Hindlimb muscle (tissue), 1 donor: ENCODE data around the gene SAMD10. TPM values are rescaled to one million over a fixed set of nuclear protein-coding genes. Genes with fewer than 3 reads are reported as not detected.
"Not testable (repeated sequence)": the region's sequence is repeated elsewhere in the genome, so short reads cannot be mapped to it uniquely, and the experiment has no call there.

Source experiments
- DNase-seq: peaks from one replicate; pipeline ENCODE4 v3.0.0-alpha.2; 2013
- polyA plus RNA-seq: library from polyadenylated mRNA; unstranded; fragments of 120-200 nt; gene quantifications from one replicate; pipeline ENCODE4 v1.2.1, GENCODE V29; 2013; ENCODE audit not compliant: insufficient read length

The SAMD10 gene
- polyA plus RNA-seq, 1 donor: 4.4 TPM

GRCh38 chr20:63968928-63969760 is 10.3 kb downstream of the SAMD10 start:
- DNase-seq: no peak

GRCh38 chr20:63968136-63968927 is 11.1 kb downstream of the SAMD10 start:
- no peak for DNase-seq

GRCh38 chr20:63967330-63968135 is 11.9 kb downstream of the SAMD10 start:
- no peak for DNase-seq

- no peak for DNase-seq
These were observed 12.5 kb downstream of the SAMD10 start for GRCh38 chr20:63966944-63967322.

DNA sequence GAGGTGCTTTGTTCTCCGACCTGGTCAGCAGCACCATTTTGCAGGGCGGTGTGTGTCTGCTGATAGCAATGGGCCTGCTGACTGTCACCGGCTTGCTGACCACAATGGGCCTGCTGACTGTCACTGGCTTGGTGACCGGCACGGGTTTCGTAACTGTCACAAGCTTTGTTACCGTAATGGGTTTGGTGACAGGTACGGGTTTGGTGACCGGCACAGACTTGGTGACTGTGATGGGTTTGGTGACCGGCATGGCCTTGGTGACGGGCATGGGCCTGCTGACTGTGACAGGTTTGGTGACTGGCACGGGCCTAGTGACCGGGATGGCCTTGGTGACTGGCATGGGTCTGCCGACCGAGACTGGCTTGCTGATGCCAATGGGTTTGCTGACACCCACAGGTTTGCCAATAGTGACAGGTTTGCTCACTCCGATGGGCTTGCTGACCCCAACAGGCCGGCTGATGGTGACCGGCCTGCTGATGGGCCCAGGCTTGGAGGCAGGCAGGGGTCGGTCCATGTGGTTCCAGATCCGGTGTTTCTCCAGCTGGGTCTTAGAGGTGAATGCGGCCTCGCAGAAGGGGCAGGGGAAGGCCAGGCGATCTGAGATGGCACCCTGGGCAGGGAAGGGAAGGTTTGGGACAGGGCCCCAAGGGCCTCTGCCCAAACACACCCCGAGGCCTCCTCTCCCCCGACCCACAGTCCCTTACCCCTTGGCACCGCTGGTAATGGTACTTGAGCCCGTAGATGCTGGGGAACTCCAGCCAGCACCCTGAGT is 13.1 kb downstream of the SAMD10 start:
- no peak for DNase-seq

DNA sequence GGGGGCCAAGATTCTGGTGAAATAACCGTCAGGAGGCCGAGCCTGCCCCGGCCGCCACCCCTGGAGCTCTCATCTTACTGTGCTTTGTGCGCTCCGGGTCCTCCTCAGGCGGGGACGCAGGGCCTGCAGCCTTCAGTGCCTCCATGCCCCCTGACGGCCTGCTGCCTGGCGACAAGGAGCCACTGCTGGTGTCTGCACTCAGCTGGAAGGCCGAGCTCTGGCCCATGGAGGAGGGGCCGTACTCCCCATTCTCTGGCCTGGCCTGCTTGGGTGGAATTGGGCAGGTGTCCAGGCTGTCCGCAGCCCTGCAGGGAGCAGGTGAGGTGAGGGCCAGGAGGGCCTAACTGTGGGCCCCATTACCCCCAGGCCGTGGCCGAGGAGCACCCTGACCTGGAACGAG is 15.0 kb downstream of the SAMD10 start:
- DNase-seq: no peak

DNA sequence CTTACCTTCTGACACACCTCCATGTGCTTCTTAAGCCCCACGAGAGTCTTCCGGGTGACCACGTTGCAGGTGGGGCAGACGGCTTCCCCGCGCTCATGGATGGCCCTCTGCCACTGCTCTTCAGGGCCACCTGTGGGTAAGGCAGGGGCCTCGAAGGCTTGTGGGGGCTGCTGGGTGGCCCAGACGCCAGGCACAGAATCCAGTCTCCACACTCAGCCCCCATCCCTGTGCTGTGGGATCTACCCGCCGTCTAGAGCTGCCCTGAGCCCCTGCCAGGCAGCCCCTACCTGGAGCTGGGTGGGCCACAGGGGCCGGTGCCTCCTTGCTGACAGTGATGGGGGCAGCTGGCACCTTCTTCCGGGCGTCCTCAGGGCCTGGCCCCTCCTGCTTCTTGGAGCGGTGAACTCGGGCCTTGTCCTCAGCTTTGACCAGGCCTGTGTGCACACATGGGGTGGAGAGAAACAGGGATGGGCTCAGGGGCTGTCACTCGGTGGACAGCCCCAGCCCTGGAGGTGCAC is 15.6 kb downstream of the SAMD10 start:
- DNase-seq: no peak

DNA sequence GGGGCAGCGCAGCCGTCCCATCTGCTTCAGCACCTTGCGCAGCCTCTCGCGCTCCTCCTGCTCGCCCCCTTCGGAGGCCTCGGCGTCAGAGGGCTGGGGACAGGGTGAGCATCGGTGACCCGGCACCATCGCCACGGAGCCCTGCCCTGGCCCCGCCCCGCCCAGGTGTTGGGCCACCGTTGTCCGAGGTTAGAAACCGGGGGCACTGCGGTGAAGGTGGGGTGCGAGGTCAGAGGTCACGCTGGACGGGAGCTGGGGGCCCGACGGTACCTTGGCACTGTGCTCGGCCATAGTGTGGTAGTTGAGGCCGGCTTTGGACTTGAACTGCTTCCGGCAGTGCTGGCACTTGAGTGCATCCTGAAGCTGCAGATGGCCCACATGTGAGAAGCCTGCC is 16.1 kb downstream of the SAMD10 start:
- no peak for DNase-seq

DNA sequence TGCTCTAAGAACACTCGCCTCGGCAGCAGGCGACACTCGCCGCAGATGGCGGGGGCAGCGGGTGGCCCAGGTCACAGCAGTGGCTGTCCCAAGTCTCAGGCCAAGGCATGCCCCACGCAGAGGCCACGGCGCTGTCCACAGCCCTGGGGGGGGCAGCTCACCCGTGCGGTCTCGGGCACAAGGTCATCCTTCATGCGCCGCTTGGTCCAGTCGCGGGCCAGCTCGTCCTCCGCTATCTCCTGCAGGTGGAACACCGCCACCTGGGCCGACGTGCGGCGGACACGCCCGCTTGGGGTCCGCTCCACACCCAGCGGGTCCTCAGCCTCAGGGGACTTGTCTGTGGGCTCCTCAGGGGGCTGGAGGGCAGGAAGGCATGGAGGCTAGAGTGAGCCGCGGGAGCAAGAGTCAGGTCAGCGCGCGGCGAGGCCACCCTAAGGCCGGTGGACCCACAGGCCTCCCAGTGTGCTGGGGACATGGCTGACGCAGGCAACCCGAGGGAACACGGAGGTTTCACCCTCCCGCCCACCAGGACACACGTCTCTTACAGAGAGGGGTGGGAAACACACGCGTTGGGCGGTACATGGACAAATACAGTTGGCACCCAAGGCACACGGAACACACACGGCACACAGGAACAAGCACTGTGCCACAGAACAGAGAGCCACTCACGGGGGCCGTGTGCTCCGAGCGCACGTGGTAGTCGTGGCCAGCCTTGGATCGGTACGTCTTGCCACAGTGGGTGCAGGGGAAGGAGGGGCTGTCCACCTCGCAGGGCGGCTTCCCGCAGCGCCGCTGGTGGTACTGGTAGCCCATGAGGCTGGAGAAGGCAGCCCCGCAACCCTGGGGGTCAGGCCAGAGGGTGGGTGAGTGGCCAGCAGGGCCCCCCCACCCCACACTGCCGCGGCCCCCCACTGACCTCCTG is 16.8 kb downstream of the SAMD10 start:
- no peak for DNase-seq

DNA sequence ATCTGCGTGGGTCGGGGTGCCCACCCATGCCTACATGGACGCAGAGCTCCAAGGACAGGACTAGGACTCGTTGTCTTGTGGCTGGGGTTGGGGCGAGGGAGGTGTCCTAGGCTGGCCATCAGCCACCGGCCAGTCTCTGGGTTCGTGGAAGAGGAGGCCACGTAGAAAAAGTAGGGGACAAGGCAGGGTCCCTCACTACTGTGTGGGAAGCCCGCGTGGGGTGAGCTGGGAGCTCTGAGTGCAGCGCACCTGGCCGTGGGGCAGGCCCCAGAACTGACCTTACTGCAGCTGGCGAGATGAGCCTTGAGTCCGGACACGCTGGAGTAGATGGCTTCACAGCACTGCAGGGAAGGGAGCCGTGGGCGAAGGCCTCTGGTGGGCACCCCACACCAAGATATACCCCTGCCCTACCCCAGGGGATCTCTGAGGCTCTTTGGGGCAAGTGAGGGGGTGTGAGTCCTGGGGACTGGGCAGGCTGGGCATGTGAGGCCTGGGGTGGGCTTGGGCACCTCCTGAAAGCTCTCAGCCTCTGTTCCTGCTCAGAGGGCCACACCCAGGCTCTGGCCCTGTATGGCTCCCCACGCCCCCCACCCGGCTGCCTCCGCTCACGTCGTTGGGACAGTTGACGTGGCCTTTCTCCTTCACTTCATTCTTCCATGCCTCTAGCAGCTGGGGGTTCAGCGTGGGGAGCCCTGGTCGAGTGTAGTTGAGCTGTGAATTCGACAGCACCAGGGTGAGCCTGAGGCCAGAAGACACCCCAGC is 17.6 kb downstream of the SAMD10 start:
- no peak for DNase-seq

GRCh38 chr20:63960654-63961621 is 18.5 kb downstream of the SAMD10 start:
- not testable (repeated sequence) for DNase-seq

GRCh38 chr20:63959699-63960075 is 19.8 kb downstream of the SAMD10 start:
- DNase-seq: no peak

DNA sequence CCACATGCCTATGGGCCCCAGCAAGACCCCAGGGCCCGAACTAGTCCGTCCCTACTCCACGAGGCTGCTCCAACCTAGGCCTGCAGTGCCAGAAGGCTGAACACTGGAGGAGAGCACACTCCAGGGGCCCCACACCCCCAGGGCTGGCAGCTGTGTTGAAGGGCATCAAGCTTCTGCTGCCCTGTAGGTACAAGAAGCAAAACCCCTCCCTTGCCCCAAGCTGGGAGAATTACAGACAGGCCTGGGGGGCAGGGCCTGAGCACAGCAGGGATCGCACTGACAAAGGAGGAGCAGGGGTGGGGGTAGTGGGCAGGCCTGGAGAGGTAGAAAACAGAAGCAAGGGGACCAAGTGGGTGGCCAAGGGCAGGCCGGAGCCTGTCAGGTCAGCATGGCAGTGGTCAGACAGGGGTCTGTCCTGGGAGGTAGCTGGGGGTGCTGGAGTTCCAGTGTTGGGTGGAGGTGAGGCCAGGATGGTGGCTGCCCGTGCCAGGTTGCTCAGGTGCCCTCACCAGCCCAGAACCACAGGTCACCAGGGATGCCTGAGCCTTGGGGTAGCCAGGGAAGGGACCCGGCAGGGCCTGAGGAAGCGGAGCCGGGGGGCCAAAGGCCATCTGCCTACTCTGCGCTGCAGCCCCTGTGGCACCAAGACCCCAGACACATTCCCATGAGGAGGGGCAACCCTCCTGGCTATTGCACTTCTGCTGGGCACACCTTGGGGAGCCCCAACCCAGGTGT is 20.3 kb downstream of the SAMD10 start:
- DNase-seq: no peak

DNA sequence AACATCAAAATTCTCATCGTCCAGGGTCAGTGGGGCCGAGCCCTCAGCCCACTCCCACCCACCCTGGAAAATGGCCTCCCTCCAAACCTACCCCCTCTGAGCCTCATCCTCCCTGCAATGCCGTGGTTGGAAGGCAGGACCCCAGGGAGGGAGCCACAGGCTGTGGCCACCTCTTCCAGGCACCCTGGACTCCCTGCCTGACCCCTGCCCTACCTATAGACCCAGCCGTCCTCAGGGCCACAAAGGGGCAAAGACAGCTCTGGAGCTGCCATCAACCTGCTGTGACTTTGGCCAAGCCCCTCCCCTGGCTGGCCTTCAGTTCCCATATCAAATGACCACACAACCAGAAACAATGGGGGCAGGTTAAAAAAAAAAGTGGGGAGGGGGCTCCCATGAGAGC is 21.0 kb downstream of the SAMD10 start:
- no peak for DNase-seq

- DNase-seq: no peak
These were observed 21.6 kb downstream of the SAMD10 start for GRCh38 chr20:63957690-63958441.

DNA sequence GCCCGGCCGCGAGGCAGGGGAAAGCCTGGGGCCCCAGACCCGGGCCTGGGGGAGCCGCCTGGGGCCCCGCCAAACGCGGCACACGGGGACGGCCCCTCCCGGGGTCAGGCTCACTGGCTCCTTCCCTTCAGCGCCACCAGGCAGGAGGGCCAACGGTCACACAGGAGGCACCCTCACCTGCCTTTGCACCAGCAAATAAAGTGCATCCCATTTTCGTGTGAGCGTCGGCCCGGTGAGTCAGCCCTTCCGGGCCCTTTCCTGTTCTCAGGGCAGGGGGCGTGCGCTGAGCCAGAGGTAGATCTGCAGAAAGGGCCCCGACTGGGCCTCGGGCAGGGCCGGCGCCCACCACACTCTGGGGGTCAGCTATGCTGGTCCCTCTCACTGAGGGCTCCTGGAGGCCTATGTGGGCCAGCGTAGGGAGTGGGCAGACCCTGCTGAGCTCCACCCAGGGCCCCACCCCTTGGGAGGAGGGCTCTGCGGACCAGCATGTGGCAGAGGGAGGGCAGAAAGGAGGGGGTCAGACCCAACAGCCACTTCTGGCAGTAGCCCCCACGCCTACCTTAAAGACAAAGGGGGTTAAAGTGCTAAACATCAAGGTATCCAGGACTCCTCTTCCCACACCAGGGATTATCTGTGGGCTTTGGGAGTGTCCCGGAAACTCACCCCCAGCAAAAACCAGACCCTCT is 22.3 kb downstream of the SAMD10 start:
- peak; percentile 66 for DNase-seq

DNA sequence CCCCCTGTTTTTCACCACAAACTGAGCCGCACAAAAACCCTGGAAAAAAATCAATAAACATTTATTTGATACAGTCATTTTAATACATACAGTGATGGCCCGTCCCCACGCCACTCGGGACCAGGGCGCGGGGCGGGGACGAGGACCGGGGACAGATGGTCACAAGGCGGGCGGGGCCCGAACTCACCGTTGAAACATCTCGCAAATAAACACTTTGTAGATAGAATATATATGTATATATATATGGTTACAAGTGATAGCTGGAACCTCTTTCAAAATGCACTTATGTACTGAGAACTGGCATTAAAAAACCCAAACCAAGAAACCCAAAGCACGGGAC is 22.8 kb downstream of the SAMD10 start:
- no peak for DNase-seq
